ENCODE data around the gene DNAAF8.

DNAAF8 gene

GRCh38 chr16:4734063-4734729, at the start of gene DNAAF8, which contains the start of gene ANKS3:
TSS of gene DNAAF8 (plus strand) at chr16:4734537. CDS start at chr16:4736515, 1,978 bp downstream.
TSS of gene ANKS3 (minus strand) at chr16:4734271. CDS start at chr16:4730149, 4,122 bp downstream.
- DNase-seq (ENCODE audit: low read depth), result peak; percentile 58

- DNase-seq (ENCODE audit: low read depth), result no peak
Observed at GRCh38 chr16:4684763-4685162, 49.6 kb upstream of the DNAAF8 start.

GRCh38 chr16:4685292-4685691, 49.0 kb upstream of the DNAAF8 start:
- DNase-seq (ENCODE audit: low read depth), result no peak

GRCh38 chr16:4685776-4686496, 48.4 kb upstream of the DNAAF8 start:
- DNase-seq (ENCODE audit: low read depth), result no peak

- no peak for DNase-seq (ENCODE audit: low read depth)
Observed at GRCh38 chr16:4686497-4687210, 47.7 kb upstream of the DNAAF8 start.

GRCh38 chr16:4687416-4687815, 46.9 kb upstream of the DNAAF8 start:
- DNase-seq (ENCODE audit: low read depth), result no peak

- DNase-seq (ENCODE audit: low read depth), result no peak
Observed at GRCh38 chr16:4687946-4688673, 46.2 kb upstream of the DNAAF8 start.

- DNase-seq (ENCODE audit: low read depth), result no peak
Observed at GRCh38 chr16:4688674-4689045, 45.7 kb upstream of the DNAAF8 start.

GRCh38 chr16:4689091-4689671, 45.2 kb upstream of the DNAAF8 start:
- no peak for DNase-seq (ENCODE audit: low read depth)

GRCh38 chr16:4689864-4690704, 44.3 kb upstream of the DNAAF8 start:
- DNase-seq (ENCODE audit: low read depth), result no peak

- no peak for DNase-seq (ENCODE audit: low read depth)
Observed at GRCh38 chr16:4690946-4691665, 43.2 kb upstream of the DNAAF8 start.

- DNase-seq (ENCODE audit: low read depth), result no peak
Observed at GRCh38 chr16:4691666-4692412, 42.5 kb upstream of the DNAAF8 start.

- no peak for DNase-seq (ENCODE audit: low read depth)
Observed at GRCh38 chr16:4692460-4693295, 41.7 kb upstream of the DNAAF8 start.

GRCh38 chr16:4693296-4693955, 40.9 kb upstream of the DNAAF8 start, which contains the start of gene NUDT16L1:
TSS of gene NUDT16L1 (plus strand) at chr16:4693562. CDS start at chr16:4693727, 165 bp downstream.
- peak; percentile 92 for DNase-seq (ENCODE audit: low read depth)

- no peak for DNase-seq (ENCODE audit: low read depth)
Observed at GRCh38 chr16:4693956-4694641, 40.2 kb upstream of the DNAAF8 start.

GRCh38 chr16:4694642-4695451, 39.5 kb upstream of the DNAAF8 start:
- no peak for DNase-seq (ENCODE audit: low read depth)

Data from stimulated activated CD8-positive, alpha-beta memory T cell treated with anti-CD3 and anti-CD28 coated beads, Interleukin-15, amount 100 ng/mL, for 1 hour (primary cell).